OCI-LY3 (cell line): ENCODE data around the gene CRYBA2.

Experiments used
- EZH2phosphoT487 ChIP-seq: fragments of 200-600 bp; shearing (Covaris generic); IDR thresholded peaks from 2 replicates; pipeline ENCODE4 v1.6.1; 2018; ENCODE audit warnings: antibody characterized with exemption, mixed run types, low read depth
- TF ChIP-seq, protein P1 (sequence below): fragments of 200-600, 300-600 bp; sonication (generic); IDR thresholded peaks from 2 replicates; pipeline ENCODE4 v1.5.1; 2014; ENCODE audit warnings: antibody characterized with exemption, low read length, low read depth

DNA sequence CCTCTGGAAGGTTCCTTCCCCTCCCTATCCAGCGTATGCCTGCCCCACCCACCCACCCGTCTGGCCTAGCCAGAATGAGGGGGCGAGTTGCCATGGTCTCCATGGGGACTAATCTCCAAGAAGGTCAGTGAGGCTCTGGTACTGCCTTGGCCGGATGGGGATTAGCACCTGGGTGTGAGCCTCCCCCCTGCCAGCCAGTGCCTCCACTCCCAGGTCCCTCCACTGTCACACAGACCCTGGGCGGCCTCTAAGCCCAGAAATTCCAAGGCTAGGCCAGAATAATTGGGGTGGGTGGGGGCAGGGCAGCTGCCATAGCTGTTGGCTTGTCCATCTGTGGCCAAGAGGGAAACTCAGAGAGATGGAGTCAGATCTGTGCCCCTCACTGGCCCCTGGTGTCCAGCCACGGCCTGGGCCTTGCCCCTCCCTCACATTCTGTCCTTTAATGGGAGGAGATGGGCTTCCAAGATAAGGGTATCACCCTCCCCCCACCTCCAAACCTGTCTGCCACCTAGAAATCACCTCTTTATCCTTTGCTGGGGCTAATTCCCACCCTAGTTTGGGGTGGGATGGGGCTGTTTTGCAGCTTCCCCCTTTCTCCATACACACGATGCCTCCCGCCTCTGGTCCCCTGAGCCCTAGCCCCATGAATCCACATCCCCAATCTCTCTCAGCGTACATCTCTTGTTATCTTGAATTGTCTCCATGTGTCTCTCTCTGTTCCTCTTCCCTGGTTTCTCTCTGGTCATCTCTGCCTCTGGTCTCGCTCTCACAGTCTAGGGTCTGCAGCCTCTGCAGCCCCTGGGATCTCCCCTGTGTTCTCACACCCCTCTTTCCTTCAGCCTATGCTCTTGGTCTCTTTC, 6.0 kb upstream of the CRYBA2 start:
- TF ChIP-seq, protein P1, sequence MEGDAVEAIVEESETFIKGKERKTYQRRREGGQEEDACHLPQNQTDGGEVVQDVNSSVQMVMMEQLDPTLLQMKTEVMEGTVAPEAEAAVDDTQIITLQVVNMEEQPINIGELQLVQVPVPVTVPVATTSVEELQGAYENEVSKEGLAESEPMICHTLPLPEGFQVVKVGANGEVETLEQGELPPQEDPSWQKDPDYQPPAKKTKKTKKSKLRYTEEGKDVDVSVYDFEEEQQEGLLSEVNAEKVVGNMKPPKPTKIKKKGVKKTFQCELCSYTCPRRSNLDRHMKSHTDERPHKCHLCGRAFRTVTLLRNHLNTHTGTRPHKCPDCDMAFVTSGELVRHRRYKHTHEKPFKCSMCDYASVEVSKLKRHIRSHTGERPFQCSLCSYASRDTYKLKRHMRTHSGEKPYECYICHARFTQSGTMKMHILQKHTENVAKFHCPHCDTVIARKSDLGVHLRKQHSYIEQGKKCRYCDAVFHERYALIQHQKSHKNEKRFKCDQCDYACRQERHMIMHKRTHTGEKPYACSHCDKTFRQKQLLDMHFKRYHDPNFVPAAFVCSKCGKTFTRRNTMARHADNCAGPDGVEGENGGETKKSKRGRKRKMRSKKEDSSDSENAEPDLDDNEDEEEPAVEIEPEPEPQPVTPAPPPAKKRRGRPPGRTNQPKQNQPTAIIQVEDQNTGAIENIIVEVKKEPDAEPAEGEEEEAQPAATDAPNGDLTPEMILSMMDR, result no peak
- TF ChIP-seq EZH2phosphoT487, result no peak
